ENCODE results near the gene POLR2I. TPM values are rescaled to one million over a fixed set of nuclear protein-coding genes. Genes with fewer than 3 reads are reported as not detected.

Gene POLR2I
- polyA plus RNA-seq, 1 of the 3 experiments (the other 2 are of a cell fraction) = 140 TPM

- TF ChIP-seq YY1 (IDR thresholded peaks at IDR 0.05; ENCODE audit: low read depth) (no peak), EZH2phosphoT487 (IDR thresholded peaks at IDR 0.05; ENCODE audit: borderline replicate concordance, low read depth) (no peak), POLR2AphosphoS5 (IDR thresholded peaks at IDR 0.05; ENCODE audit: low read depth, low read length) (no peak), MEF2A (IDR thresholded peaks at IDR 0.05; ENCODE audit: borderline replicate concordance, low read depth) (no peak), RFX5 (IDR thresholded peaks at IDR 0.05; ENCODE audit: low read length) (no peak), RCOR1 (IDR thresholded peaks at IDR 0.05; ENCODE audit: low read length) (no peak), RAD21 (IDR thresholded peaks at IDR 0.05; ENCODE audit: low read length) (no peak), IRF3 (IDR thresholded peaks at IDR 0.05; ENCODE audit: low read depth, low read length) (no peak), FOXM1 (IDR thresholded peaks at IDR 0.05; ENCODE audit: low read depth) (no peak), NRF1 (IDR thresholded peaks at IDR 0.05; ENCODE audit: low read depth, low read length) (no peak), TEAD4 (IDR thresholded peaks at IDR 0.05; ENCODE audit: borderline replicate concordance, insufficient read depth) (no peak), ELF1 (IDR thresholded peaks at IDR 0.05) (no peak), RXRA (IDR thresholded peaks at IDR 0.05; ENCODE audit: borderline replicate concordance, low read depth) (no peak), CHD2 (IDR thresholded peaks at IDR 0.05; ENCODE audit: low read length, partially characterized antibody) (no peak), MXI1 (IDR thresholded peaks at IDR 0.05; ENCODE audit: low read depth, low read length) (no peak), CTCF (IDR thresholded peaks at IDR 0.05) (no peak), FOXJ3 (CRISPR knock-in tag; IDR thresholded peaks at IDR 0.05) (no peak), SMC3 (IDR thresholded peaks at IDR 0.05; ENCODE audit: low read depth, low read length) (no peak), MAX (IDR thresholded peaks at IDR 0.05; ENCODE audit: low read depth) (no peak), USF2 (IDR thresholded peaks at IDR 0.05; ENCODE audit: borderline replicate concordance, low read depth, low read length) (no peak)
Measured at GRCh38 chr19:36110487-36111199, 4.0 kb downstream of the POLR2I start, which contains the start of gene OVOL3. Gene OVOL3, plus strand, starts transcription at chr19:36111143. Its CDS starts 60 bp downstream, at chr19:36111203.

More at GRCh38 chr19:36110487-36111199, 4.0 kb downstream of the POLR2I start, which contains the start of gene OVOL3:
- Histone ChIP-seq H3K9me3 (no peaks in the 10 kb centered on the region), H3K4me3 (ENCODE audit: low read depth in 2 of 2, low read length in 1 of 2) (no peak within 1 kb of the TSS), H3K4me1 (ENCODE audit: control insufficient read depth in 1 of 2, insufficient read depth in 2 of 2, low read depth in 1 of 2, low read length in 1 of 2) (peaks cover 0 to 13% of the 10 kb centered on the region in 2 experiments; a peak in 1 of 4 replicates), H3K27me3 (ENCODE audit: insufficient read depth) (no peaks in the 10 kb centered on the region), H3K4me2 (no peak within 1 kb of the TSS), H3K79me2 (ENCODE audit: insufficient read depth) (peaks cover 12% of the 10 kb centered on the region; the same call in 1 of the 2 replicates), H3K36me3 (replicated peaks in 1 of 2; ENCODE audit: control insufficient read depth in 1 of 2, insufficient read depth in 2 of 2, low read length in 1 of 2) (peaks cover 4 to 21% of the 10 kb centered on the region in 2 experiments), H3K27ac (ENCODE audit: low read depth in 2 of 2, low read length in 1 of 2) (no peak within 1 kb of the TSS), H3K9me2 (no peaks in the 10 kb centered on the region), H3K9ac (no peak within 1 kb of the TSS), H2AFZ (ENCODE audit: low read depth) (no peak within 1 kb of the TSS), H3F3A (replicated peaks; ENCODE audit: insufficient read depth) (no peaks in the 10 kb centered on the region), H4K20me1 (ENCODE audit: insufficient read depth) (no peaks in the 10 kb centered on the region)
- no peak for DNase-seq
- ChIA-PET CTCF (no interaction called here), POLR2A (no interaction called here)
- no CpG with 5 or more reads among the region's 1 CpG for WGBS (ENCODE audit: low lambda C conversion rate)

Measured in SK-N-SH (cell line).